Stimulated activated CD4-positive, alpha-beta T cell treated with anti-CD3 and anti-CD28 coated beads, TNF-alpha, amount 100 ng/mL, for 1 hour (primary cell): ENCODE data around the gene CCDC102A.

Source experiments
- DNase-seq, 3 donors: peaks; one replicate each; pipeline ENCODE4 v3.0.0-alpha.2; 2020; ENCODE audit warnings: low read depth in 3 of 3, low spot score in 1 of 3

Gene CCDC102A

DNA sequence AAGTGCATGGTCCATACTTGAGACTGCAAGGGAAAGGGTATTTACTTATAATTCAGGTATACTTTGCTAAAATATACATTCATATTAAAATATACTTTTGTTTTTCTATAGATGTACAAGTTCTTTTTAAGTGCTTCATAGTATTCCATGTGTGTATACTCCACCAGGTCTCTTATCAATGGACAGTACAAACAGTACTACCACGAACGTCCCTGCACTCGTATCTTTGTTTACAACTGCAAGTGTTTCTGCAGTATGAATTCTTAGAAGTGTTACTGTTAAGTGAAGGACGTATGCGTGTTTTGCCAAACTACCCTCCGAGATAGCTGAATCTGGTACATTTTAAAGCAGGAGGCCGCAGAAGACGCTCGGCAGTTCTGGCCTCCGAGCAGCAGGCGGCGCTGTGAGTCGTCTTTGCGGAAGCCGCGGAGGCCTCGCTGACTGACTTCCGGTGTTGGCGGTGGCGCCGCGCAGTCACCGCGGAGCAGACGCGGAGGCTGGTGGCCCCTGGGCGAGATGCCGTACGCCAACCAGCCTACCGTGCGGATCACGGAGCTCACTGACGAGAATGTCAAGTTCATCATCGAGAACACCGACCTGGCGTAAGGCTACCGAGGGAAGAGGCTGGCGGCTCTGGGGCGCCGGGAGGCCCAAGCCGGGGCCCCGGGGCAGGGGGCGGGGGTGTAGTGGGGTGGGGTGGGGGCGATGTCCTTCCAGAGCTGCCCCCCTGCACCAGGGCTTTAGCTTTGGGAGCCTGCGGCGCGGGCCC is 74.0 kb downstream of the CCDC102A start, which contains the start of gene POLR2C:
Gene POLR2C (plus strand): TSS at position 471 of the 769 bp plus-strand sequence. CDS start 46 bp downstream, at position 517.
- peak; percentile 75 to 92 (median 86) for DNase-seq
